HG03103 (cell line): ENCODE results near the gene LYPLAL1.
"Not testable (repeated sequence)": the region's sequence is repeated elsewhere in the genome, so short reads cannot be mapped to it uniquely, and the experiment has no call there.

Source experiments
- ATAC-seq: cut with Tn5 transposase; IDR thresholded peaks from one replicate; pipeline ENCODE4 v1.9.1; 2021; ENCODE audit warnings: low read depth; ENCODE audit not compliant: unreplicated experiment

The LYPLAL1 gene

DNA sequence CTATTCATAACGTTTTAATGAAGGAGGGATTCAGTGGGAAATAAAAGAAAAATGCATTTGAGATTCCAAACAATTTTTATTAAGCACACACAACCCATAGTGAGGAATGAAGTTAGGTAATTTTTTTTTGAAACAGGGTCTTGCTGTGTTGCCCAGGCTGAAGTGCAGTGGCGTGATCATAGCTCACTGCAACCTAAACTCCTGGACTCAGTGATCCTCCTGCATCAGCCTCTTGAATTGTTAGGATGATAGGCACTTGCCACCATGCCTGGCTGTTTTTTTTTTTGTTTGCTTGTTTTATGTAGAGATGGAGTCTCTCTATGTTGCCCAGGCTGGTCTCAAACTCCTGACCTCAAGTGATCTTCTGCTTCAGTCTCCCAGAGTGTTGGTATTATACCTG is 28.9 kb downstream of the LYPLAL1 start:
- no peak for ATAC-seq

DNA sequence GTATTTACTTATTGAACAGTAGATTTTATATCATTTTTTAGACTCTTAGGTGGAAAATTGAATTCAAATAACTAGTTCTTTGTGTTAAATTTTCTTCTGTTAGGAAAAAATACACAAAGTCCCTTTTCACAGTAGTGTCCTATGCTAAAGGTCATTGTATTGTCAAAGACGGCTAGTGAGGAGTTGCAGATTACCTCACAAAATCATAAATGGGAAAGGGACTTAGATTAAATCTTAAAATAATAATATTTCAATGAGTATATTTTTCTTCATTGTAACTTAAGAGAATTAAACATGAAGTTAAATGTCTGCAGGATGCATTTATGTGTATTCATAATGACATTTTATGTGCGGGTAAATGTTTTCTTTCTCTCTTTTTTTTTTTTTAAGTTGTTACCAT is 32.7 kb downstream of the LYPLAL1 start:
- ATAC-seq, result no peak

- no peak for ATAC-seq
Measured at GRCh38 chr1:219209578-219209977, 35.9 kb downstream of the LYPLAL1 start.

DNA sequence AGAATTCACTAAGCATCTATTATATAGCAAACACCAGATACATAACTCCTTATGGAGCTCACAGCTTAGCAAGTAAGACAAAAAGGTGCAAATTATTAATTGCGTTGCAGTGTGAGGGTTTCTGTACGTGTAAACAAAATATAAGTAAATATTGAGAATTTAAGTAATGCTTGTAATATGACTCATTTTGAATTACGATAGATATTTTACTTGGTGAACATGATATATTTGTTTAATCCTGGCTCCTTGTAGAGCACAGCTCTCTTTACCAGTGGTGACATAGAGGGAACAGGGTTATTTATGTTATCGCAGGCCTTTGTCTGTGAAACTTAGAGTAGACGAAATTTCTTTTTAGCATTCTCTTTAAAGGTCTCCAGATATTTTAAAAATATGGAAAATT is 36.4 kb downstream of the LYPLAL1 start:
- no peak for ATAC-seq

GRCh38 chr1:219215477-219215876 is 41.8 kb downstream of the LYPLAL1 start:
- ATAC-seq, result no peak

DNA sequence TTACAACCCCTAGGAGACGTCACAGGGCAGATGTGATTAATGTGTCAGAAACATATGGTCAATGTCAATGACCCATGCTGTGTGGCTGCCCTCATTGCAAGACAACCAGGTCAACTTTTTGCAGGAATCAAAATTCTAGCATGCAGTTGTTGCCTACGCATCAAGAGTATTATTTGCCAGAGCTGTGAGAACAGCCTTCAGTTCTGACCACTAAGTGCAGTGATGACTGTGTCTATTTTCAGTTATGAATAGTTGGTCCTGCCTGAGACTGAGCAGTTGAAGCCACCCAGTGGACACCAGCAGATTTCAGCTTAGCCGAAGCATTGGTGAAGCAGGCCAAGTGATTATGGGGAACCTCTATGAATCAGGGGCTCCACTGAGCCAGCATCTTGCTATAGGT is 47.3 kb downstream of the LYPLAL1 start:
- peak; percentile 93 for ATAC-seq

GRCh38 chr1:219223496-219223895 is 49.8 kb downstream of the LYPLAL1 start:
- ATAC-seq, result no peak

DNA sequence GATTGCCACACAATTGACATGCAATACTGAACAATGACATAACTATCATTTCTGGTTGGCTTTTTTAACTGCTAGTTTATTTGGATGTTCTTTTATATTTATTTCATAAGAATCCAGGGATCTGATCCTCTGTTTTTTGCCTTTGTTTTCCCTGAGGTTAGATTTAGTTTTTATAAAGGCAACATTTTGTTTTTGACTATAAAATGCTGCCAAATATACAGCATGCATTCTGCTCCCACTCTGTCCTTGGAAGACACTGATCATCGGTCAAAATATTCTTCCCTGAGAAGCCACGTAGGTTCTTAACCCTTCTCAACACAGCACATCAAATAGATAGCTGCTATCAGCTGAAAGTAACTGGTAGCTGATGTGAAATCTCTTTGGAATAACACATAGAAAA is 52.5 kb downstream of the LYPLAL1 start:
- ATAC-seq, result no peak

- ATAC-seq, result no peak
Measured at GRCh38 chr1:219227360-219228057, 53.8 kb downstream of the LYPLAL1 start.

DNA sequence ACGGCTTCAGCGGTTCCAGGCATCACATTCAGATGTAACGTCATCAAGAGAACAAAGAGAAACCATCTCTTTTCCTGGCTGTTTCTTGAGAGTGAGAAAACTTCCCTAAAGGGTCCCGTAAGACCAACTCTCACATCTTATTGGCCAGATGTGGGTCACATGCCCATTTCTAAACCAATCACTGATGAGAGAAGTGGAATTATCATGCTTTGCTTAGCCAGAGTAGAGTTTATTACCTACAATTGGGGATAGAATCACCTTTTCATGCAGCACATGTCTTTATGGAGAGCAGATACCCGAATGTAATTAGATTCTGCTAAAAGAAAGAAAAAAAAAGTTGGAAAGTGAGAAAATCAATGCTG is 54.4 kb downstream of the LYPLAL1 start:
- ATAC-seq, result no peak

DNA sequence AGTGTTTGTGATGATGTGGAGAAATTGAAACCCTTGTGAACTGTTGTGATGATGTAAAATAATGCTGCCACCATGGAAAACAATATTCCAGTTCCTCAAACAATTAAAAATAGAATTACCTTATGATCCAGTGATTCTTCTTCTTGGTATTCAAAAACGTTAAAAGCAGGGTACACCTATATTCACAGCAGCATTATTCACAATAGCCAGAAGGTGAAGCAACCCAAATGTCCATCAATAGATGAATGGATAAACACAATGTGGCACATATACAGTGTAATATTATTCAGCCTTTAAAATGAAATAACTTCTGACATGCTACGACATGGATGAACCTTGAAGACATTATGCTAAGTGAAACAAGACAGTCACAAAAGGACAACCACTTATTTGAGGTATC is 59.2 kb downstream of the LYPLAL1 start:
- no peak for ATAC-seq

DNA sequence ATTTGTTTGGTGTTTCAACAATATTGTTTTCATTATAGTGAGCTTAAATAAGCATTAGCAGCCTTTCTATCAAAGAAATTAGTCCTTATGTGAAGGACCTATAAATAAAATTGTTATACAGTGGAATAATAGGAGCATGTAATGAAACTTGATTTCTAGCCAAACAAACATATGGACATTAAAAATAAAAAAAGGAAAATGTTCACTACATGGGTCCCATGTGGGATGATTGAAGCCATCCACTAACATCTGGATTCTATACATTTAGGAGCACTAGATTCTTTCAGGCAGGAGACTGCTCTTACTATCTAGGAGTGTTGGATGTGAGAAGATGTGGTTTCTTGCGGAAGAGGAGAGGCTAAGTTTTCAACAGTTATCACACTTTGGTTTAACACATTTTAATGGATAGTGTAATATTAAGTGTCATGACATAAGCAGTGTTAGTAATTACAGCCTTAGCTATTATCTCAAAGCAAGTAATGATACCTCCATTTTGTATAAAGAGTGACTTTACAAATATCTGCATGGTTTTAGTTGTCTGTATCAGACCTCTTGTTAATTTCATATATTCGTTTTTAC is 62.3 kb downstream of the LYPLAL1 start:
- no peak for ATAC-seq

DNA sequence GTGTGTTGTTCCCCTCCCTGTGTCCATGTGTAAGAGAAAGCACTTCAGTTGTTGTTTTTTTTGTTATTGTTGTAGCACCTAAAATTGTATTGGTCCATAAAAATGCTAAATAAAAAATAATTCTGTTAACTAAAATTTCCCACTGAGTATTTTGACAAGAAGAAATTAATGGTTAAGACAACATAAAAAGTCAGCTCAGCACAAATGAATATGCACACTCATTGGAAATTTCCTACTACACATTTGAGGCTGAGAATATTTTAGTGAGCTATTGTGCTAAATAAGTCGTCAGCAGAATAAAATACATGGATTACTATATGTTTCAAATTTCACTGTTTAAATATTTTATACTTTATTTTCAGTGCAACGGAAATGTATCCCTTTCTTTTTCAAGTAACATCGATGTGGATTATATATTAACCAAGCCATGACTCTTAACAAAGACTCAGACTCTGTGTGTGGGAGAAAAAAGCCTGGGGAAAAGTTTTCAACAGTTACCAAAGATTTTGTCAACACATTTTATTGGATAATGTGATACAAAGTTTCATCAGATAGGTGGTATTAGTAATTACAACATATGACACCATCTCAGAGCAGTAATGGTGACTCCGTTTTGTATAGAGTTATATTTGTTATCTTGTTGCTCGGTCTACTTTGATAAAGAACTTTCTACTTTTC is 63.4 kb downstream of the LYPLAL1 start:
- ATAC-seq, result no peak

DNA sequence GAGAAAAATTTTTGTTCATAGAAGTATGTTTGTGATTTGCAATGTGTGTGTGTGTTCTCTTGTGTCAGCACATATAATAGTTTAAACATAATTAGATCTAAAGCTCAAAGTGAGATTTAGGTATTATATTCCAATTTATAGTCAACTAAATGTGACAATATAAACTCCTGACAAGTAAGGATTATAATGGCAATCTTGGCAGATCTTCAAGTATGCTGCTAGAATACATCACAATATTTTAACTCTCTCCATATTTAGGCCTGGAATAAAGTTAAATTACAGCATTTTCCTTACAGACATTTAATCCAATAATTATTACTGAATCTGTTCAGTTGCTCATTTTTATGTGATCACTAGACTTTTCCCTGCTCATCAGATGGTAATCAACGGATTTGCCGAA is 65.8 kb downstream of the LYPLAL1 start:
- no peak for ATAC-seq

DNA sequence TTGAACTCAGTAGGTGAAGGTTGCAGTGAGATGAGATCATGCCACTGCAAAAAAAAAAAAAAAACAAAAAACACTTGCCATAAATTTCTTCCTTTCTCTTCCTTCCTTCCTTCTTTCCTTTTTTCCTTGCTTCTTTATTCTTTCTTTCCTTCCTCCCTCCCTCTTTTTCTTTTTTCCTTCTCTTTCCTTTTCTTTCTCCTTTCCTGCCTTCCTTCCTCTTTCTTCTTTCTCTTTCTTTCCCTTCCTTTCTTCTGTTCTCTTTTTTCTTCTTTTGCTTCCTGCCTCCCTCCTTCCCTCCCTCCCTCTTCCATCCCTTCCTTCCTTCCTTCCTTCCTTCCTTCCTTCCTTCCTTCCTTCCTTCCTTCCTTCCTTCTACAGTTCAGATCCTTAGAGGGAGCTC is 71.2 kb downstream of the LYPLAL1 start:
- no peak for ATAC-seq

DNA sequence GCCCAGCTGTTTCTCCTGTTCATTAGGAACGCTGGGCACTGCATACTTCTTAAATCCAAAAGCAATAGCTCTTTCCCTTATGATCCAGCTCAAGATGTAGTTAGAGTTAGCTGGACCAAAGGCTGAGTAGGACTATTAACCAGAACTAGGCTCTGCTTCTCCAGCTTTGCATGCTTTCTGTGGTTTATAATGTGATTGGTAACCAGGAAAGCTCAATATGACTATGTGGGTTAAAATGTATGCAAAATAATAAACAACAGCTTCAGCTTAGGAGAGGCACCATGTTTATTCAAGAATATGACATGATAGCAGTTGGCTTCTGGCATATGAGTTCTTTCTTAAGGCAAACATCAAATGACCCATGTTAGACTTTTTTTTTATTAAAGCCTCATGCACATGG is 73.8 kb downstream of the LYPLAL1 start:
- no peak for ATAC-seq

- not testable (repeated sequence) for ATAC-seq
Measured at GRCh38 chr1:219250468-219250867, 76.8 kb downstream of the LYPLAL1 start.

- no peak for ATAC-seq
Measured at GRCh38 chr1:219257751-219258150, 84.1 kb downstream of the LYPLAL1 start.

DNA sequence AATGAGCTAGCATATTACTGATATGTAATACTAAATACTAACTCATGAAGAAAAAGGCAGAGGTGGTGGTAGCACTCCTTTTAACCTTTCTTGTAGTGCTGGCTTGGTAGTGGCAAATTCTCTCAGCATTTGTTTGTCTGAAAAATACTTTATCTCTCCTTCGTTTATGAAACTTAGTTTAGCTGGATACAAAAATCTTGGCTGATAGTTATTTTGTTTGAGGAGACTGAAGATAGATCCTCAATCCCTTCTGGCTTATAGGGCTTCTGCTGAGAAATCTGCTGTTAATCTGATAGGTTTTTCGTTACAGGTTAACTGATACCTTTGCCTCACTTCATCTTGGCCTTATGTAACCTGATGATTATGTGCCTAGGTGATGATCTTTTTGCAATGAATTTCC is 87.8 kb downstream of the LYPLAL1 start:
- ATAC-seq, result no peak
